MCF 10A (cell line): Measurements from ENCODE around the gene PPP5C. TPM values are rescaled to one million over a fixed set of nuclear protein-coding genes. Genes with fewer than 3 reads are reported as not detected.

Source experiments
- BruUV-seq: library from RNA; stranded (reverse); fragments of 400-500 nt; replicated peaks from 2 replicates; lab custom pipeline; 2021; lab: Mats Ljungman, UMichigan
- CTCF ChIA-PET: fragments of 300-600 bp; sonication (Branson Sonifier 250); formaldehyde crosslinking; extraction: SDS; loops from one replicate; lab custom pipeline; 2021; ENCODE audit warnings: antibody characterized with exemption, inconsistent platforms; lab: Yijun Ruan, JAX
- POLR2A ChIA-PET: fragments of 300-600, 350-650 bp; sonication (Branson Sonifier 250); formaldehyde crosslinking; extraction: SDS; loops from one replicate; lab custom pipeline; 2020; ENCODE audit warnings: antibody characterized with exemption, inconsistent platforms; lab: Yijun Ruan, JAX
- DNase-seq: peaks from one replicate; pipeline ENCODE4 v3.0.0-alpha.2; 2018; ENCODE audit not compliant: unreplicated experiment
- H3K27ac Mint-ChIP-seq: one replicate; pipeline ENCODE4 v1.8.0; 2022; ENCODE audit warnings: mild to moderate bottlenecking, low read depth, mixed read lengths; ENCODE audit not compliant: unreplicated experiment
- H3K27me3 Mint-ChIP-seq: one replicate; pipeline ENCODE4 v1.8.0; 2022; ENCODE audit warnings: mixed read lengths; ENCODE audit not compliant: insufficient read depth, unreplicated experiment
- H3K36me3 Mint-ChIP-seq: one replicate; pipeline ENCODE4 v1.8.0; 2022; ENCODE audit warnings: mild to moderate bottlenecking, moderate library complexity, mixed read lengths; ENCODE audit not compliant: insufficient read depth, unreplicated experiment
- H3K4me1 Mint-ChIP-seq: one replicate; pipeline ENCODE4 v1.8.0; 2022; ENCODE audit warnings: mixed read lengths; ENCODE audit not compliant: insufficient read depth, unreplicated experiment
- H3K4me3 Mint-ChIP-seq: one replicate; pipeline ENCODE4 v1.8.0; 2022; ENCODE audit warnings: mild to moderate bottlenecking, moderate library complexity, mixed read lengths; ENCODE audit not compliant: unreplicated experiment
- H3K9me3 Mint-ChIP-seq: one replicate; pipeline ENCODE4 v1.8.0; 2022; ENCODE audit warnings: mixed read lengths; ENCODE audit not compliant: unreplicated experiment
- CTCF ChIP-seq: fragments of 200-600 bp; IDR thresholded peaks from one replicate; pipeline ENCODE4 v1.8.0; 2022; ENCODE audit warnings: antibody characterized with exemption, mild to moderate bottlenecking; ENCODE audit not compliant: unreplicated experiment
- intact Hi-C: fragments of 100-400 bp; cut with micrococcal nuclease; formaldehyde crosslinking; loops from 2 replicates; pipeline ENCODE4 v1.14.1; 2022
- total RNA-seq: library from RNA; stranded (reverse); gene quantifications from 2 replicates; pipeline ENCODE4 v1.2.3, GENCODE V29; 2022

PPP5C gene
- total RNA-seq, 1 experiment from 2014 or later: 81.5 TPM

DNA sequence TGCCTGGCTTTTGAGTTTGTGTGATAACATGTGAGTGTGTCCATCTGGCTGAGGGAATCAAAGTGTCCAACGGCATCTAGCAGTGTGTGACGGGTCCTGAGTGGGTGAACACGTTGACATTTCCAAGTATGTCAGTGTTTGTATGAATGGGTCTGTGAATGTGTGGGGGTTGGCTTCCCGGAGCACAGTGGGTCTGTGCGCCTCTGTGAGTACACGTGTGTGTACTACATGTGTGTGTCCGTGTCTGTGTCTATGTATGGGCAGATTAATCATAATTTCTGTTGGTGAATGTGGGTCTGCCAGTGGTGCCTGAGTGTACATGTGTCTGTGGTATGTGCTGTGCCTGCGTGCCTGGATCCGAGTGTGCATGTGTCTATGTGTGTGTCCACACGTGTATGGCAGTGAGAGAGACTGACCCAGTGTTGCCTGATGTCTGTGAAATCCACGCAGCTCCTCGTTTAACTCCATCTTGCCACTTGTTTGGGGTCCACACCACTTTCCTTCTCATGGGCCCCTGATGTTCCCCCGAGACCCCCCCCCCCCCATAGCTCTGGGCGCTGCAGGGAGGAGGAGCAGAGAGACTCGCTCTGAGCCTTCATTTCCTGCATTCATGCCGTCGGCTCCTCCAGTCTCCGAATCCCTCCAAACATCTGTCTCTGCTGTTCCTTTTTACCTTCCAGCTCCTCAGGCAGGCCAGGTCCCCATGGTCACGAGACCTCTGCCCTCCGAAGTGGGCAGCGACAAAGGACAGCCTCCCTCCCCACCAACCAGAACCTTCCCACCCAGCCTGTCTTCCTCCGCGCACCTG, 61.2 kb downstream of the PPP5C start:
- ChIA-PET POLR2A (interaction anchor here (0.6 kb wide), 1 partner anchor 177 kb away, joined by 3 read pairs; no protein-coding TSS in a partner anchor), CTCF (interaction anchor here (0.8 kb wide), 1 partner anchor 79 kb away, joined by 3 read pairs; no protein-coding TSS in a partner anchor)
- H3K4me3 Mint-ChIP-seq: no peak overlapping the region
- H3K4me1 Mint-ChIP-seq: no peaks in the 10 kb centered on the region
- no peaks in the 10 kb centered on the region for H3K36me3 Mint-ChIP-seq
- no peak overlapping the region for H3K27ac Mint-ChIP-seq
- no peak for DNase-seq
- intact Hi-C loops: no loop called here
- H3K27me3 Mint-ChIP-seq: no peaks in the 10 kb centered on the region
- no peak for TF ChIP-seq CTCF
- BruUV-seq: no TSS peak
- H3K9me3 Mint-ChIP-seq: no peaks in the 10 kb centered on the region

- no peak for DNase-seq
- no peak for TF ChIP-seq CTCF
- BruUV-seq: no TSS peak
- no peaks in the 10 kb centered on the region for H3K36me3 Mint-ChIP-seq
- intact Hi-C loops: no loop called here
- no peaks in the 10 kb centered on the region for H3K9me3 Mint-ChIP-seq
- ChIA-PET CTCF (no interaction called here), POLR2A (no interaction called here)
- no peaks in the 10 kb centered on the region for H3K27me3 Mint-ChIP-seq
- H3K27ac Mint-ChIP-seq: no peak overlapping the region
- no peaks in the 10 kb centered on the region for H3K4me1 Mint-ChIP-seq
- no peak overlapping the region for H3K4me3 Mint-ChIP-seq
Measured at GRCh38 chr19:46408664-46409039, 61.8 kb downstream of the PPP5C start.

DNA sequence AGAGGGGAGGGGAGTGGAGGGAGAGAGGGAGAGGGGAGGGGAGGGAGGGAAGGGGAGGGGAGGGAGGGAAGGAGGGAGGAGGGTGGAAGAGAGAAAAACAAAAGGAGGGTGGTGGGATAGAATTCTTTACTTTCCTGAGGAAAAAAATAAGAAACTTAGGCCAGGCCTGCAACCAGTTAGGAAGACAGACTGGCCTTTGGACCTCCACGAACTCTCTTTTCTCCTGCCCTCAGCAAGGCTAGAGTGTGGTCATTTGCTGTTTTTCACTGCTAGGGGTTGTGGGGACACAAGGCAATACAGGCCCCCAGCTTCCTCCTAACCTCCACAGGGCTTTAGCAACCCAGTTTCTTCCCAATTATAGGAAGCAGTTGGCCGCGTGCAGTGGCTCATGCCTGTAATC, 62.3 kb downstream of the PPP5C start:
- no peaks in the 10 kb centered on the region for H3K36me3 Mint-ChIP-seq
- POLR2A ChIA-PET: no interaction called here
- no peak for TF ChIP-seq CTCF
- no TSS peak for BruUV-seq
- intact Hi-C loops: no loop called here
- H3K4me1 Mint-ChIP-seq: no peaks in the 10 kb centered on the region
- no peak overlapping the region for H3K27ac Mint-ChIP-seq
- CTCF ChIA-PET: interaction anchor here (0.6 kb wide), 2 partner anchors 83 to 795 kb away, joined by 3 to 4 read pairs; no protein-coding TSS in a partner anchor
- H3K27me3 Mint-ChIP-seq: no peaks in the 10 kb centered on the region
- no peak for DNase-seq
- no peaks in the 10 kb centered on the region for H3K9me3 Mint-ChIP-seq
- H3K4me3 Mint-ChIP-seq: no peak overlapping the region

- no peak overlapping the region for H3K27ac Mint-ChIP-seq
- no peak for DNase-seq
- H3K36me3 Mint-ChIP-seq: no peaks in the 10 kb centered on the region
- H3K4me3 Mint-ChIP-seq: no peak overlapping the region
- no peaks in the 10 kb centered on the region for H3K9me3 Mint-ChIP-seq
- intact Hi-C loops: no loop called here
- BruUV-seq: no TSS peak
- ChIA-PET POLR2A (no interaction called here), CTCF (interaction anchor here (1.0 to 1.2 kb wide), 2 partner anchors 8 to 14 kb away, joined by 3 read pairs; no protein-coding TSS in a partner anchor)
- H3K27me3 Mint-ChIP-seq: no peaks in the 10 kb centered on the region
- no peaks in the 10 kb centered on the region for H3K4me1 Mint-ChIP-seq
- TF ChIP-seq CTCF: no peak
Measured at GRCh38 chr19:46410205-46411087, 63.6 kb downstream of the PPP5C start.
